Measurements from ENCODE around the gene PEX26. TPM values are rescaled to one million over a fixed set of nuclear protein-coding genes. Genes with fewer than 3 reads are reported as not detected.

The PEX26 gene
- total and polyA plus RNA-seq, 2 of the 13 experiments (the other 11 are each of a cell fraction or from before 2014, with no cell fraction given) = 10.6 to 25.1 TPM

- TF ChIP-seq SNAPC4 (CRISPR knock-in tag; IDR thresholded peaks at IDR 0.05) = 0 out of 2 replicates have a peak, but pooled peaks have one; percentile 34
- no peak for TF ChIP-seq ATRX (CRISPR knock-in tag; IDR thresholded peaks at IDR 0.05; ENCODE audit: borderline replicate concordance)
- TF ChIP-seq ZNF782 (CRISPR knock-in tag; IDR thresholded peaks at IDR 0.05; ENCODE audit: borderline replicate concordance) = 0 out of 2 replicates have a peak, but pooled peaks have one; percentile 82
- TF ChIP-seq ZNF883 (CRISPR knock-in tag; IDR thresholded peaks at IDR 0.05; ENCODE audit: not compliant biosample characterization) = peak; percentile 23
- TF ChIP-seq NR1H2 (CRISPR knock-in tag; IDR thresholded peaks at IDR 0.05; ENCODE audit: borderline replicate concordance, low read depth) = no peak; the same call in 1 of the 2 replicates
- TF ChIP-seq CCAR2 (optimal IDR thresholded peaks at IDR 0.05; ENCODE audit: low read depth, low read length) = no peak
- TF ChIP-seq CAMTA2 (CRISPR knock-in tag; IDR thresholded peaks at IDR 0.05; ENCODE audit: borderline replicate concordance) = no peak
- no peak for TF ChIP-seq ARNT2 (CRISPR knock-in tag; IDR thresholded peaks at IDR 0.05; ENCODE audit: low read depth)
- TF ChIP-seq ZNF576 (CRISPR knock-in tag; IDR thresholded peaks at IDR 0.05) = no peak
- peak; percentile 99 for TF ChIP-seq SALL1 (CRISPR knock-in tag; IDR thresholded peaks at IDR 0.05)
- TF ChIP-seq NR0B2 (CRISPR knock-in tag; IDR thresholded peaks at IDR 0.05) = no peak; the same call in 1 of the 2 replicates
- TF ChIP-seq ZNF10 (CRISPR knock-in tag; IDR thresholded peaks at IDR 0.05; ENCODE audit: borderline replicate concordance, low read depth) = no peak
- no peak for TF ChIP-seq ZBTB1 (CRISPR knock-in tag; IDR thresholded peaks at IDR 0.05; ENCODE audit: borderline replicate concordance)
- TF ChIP-seq RELA (CRISPR knock-in tag; IDR thresholded peaks at IDR 0.05) = no peak
- TF ChIP-seq ELK4 (CRISPR knock-in tag; IDR thresholded peaks at IDR 0.05; ENCODE audit: borderline replicate concordance) = no peak
- no peak for TF ChIP-seq ATF7 (IDR thresholded peaks at IDR 0.05)
- peak; percentile 55; the same call in 1 of the 2 replicates for TF ChIP-seq ATF7 (CRISPR knock-in tag; IDR thresholded peaks at IDR 0.05)
- no peak; the same call in 1 of the 2 replicates for TF ChIP-seq ZNF33B (CRISPR knock-in tag; IDR thresholded peaks at IDR 0.05)
- no peak for TF ChIP-seq ETV6 (CRISPR knock-in tag; conservative IDR thresholded peaks at IDR 0.05)
- TF ChIP-seq KAT7 (CRISPR knock-in tag; IDR thresholded peaks at IDR 0.05; ENCODE audit: borderline replicate concordance) = no peak
- TF ChIP-seq FLYWCH1 (CRISPR knock-in tag; IDR thresholded peaks at IDR 0.05) = no peak
- peak in 1 of 2 experiments; percentile 87; a peak in 2 of 4 replicates for TF ChIP-seq ATF4 (CRISPR knock-in tag; IDR thresholded peaks at IDR 0.05)
Measured at GRCh38 chr22:18148293-18148965, 70.6 kb downstream of the PEX26 start (continued).
